ENCODE data around the gene RNF31. TPM values are rescaled to one million over a fixed set of nuclear protein-coding genes. Genes with fewer than 3 reads are reported as not detected.
A peak's percentile ranks its signal among the peaks of the same experiment; 100 is the strongest.

RNF31 gene
- total and polyA plus RNA-seq, 2 of the 13 experiments (the other 11 are each of a cell fraction or from before 2014, with no cell fraction given) = 48.2 to 86.8 TPM

GRCh38 chr14:24113801-24114531, 33.3 kb upstream of the RNF31 start (continued):
- TF ChIP-seq GMEB1 (CRISPR knock-in tag; IDR thresholded peaks at IDR 0.05; ENCODE audit: borderline replicate concordance) (peak; percentile 77), FUBP1 (CRISPR knock-in tag; IDR thresholded peaks at IDR 0.05; ENCODE audit: borderline replicate concordance) (peak; percentile 90; the same call in 1 of the 2 replicates), ZSCAN31 (CRISPR knock-in tag; IDR thresholded peaks at IDR 0.05; ENCODE audit: low read depth) (peak; percentile 97), ZNF230 (CRISPR knock-in tag; IDR thresholded peaks at IDR 0.05) (peak; percentile 98), SALL2 (CRISPR knock-in tag; IDR thresholded peaks at IDR 0.05) (peak; percentile 99), SNRNP70 (IDR thresholded peaks at IDR 0.05; ENCODE audit: low read depth, low read length) (no peak), GRHL1 (CRISPR knock-in tag; conservative IDR thresholded peaks at IDR 0.05) (no peak), ZNF7 (CRISPR knock-in tag; IDR thresholded peaks at IDR 0.05) (peak; percentile 48), ARID3A (IDR thresholded peaks at IDR 0.05; ENCODE audit: low read depth, low read length) (peak; percentile 92), ELF3 (CRISPR knock-in tag; IDR thresholded peaks at IDR 0.05) (peak; percentile 98), BORCS8-MEF2B (CRISPR knock-in tag; IDR thresholded peaks at IDR 0.05) (peak; percentile 99), IRX3 (CRISPR knock-in tag; IDR thresholded peaks at IDR 0.05; ENCODE audit: borderline replicate concordance, low read depth) (peak; percentile 86), NFKB2 (CRISPR knock-in tag; IDR thresholded peaks at IDR 0.05; ENCODE audit: borderline replicate concordance) (peak; percentile 97), TFDP1 (CRISPR knock-in tag; IDR thresholded peaks at IDR 0.05; ENCODE audit: borderline replicate concordance) (peak; percentile 95; the same call in 1 of the 2 replicates), NFIB (CRISPR knock-in tag; IDR thresholded peaks at IDR 0.05; ENCODE audit: borderline replicate concordance) (no peak), PHF21A (CRISPR knock-in tag; IDR thresholded peaks at IDR 0.05) (no peak), ZBTB7A (CRISPR knock-in tag; IDR thresholded peaks at IDR 0.05) (peak; percentile 95), CREBL2 (CRISPR knock-in tag; IDR thresholded peaks at IDR 0.05; ENCODE audit: borderline replicate concordance) (no peak; the same call in 1 of the 2 replicates), ZBTB21 (CRISPR knock-in tag; IDR thresholded peaks at IDR 0.05) (peak; percentile 78), KLF12 (CRISPR knock-in tag; IDR thresholded peaks at IDR 0.05; ENCODE audit: borderline replicate concordance) (peak; percentile 97)

Measured in HepG2 (cell line).